K562 (cell line): ENCODE data around the gene ATG4D. TPM values are rescaled to one million over a fixed set of nuclear protein-coding genes. Genes with fewer than 3 reads are reported as not detected.

Source experiments
- AFF1 ChIP-seq, 2 experiments: fragments of 450-650 bp; IDR thresholded peaks; 2 replicates each; pipeline ENCODE4 v1.6.1; 2018; ENCODE audit warnings: mild to moderate bottlenecking in 2 of 2, low read depth in 1 of 2; ENCODE audit not compliant: partially characterized antibody in 2 of 2
- ARID4B ChIP-seq: sonication (generic); formaldehyde crosslinking; IDR thresholded peaks from 2 replicates; pipeline ENCODE4 v1.8.0; 2022; ENCODE audit warnings: mild to moderate bottlenecking, missing genetic modification reagents
- CBX5 ChIP-seq: IDR thresholded peaks from 2 replicates; pipeline ENCODE4 v1.6.1; 2014; ENCODE audit warnings: low read depth, borderline replicate concordance
- FOXK2 ChIP-seq, 2 experiments: fragments of 450-650 bp; IDR thresholded peaks in 1 of 2; conservative IDR thresholded peaks in 1 of 2; 2 replicates each; pipeline ENCODE4 v1.6.1; 2016; ENCODE audit warnings: low read depth in 2 of 2, mild to moderate bottlenecking in 1 of 2
- GABPB1 ChIP-seq: sonication (generic); formaldehyde crosslinking; IDR thresholded peaks from 2 replicates; pipeline ENCODE4 v1.8.0; 2022; ENCODE audit warnings: mild to moderate bottlenecking, missing genetic modification reagents
- HDAC1 ChIP-seq, 2 experiments: fragments of 450-650 bp; IDR thresholded peaks; 2 replicates each; pipeline ENCODE4 v1.6.1; 2016 to 2017; ENCODE audit warnings: inconsistent platforms in 1 of 2, mild to moderate bottlenecking in 1 of 2, moderate library complexity in 1 of 2
- MEIS2 ChIP-seq: fragments of 450-650 bp; IDR thresholded peaks from 2 replicates; pipeline ENCODE4 v1.6.1; 2014; ENCODE audit warnings: mild to moderate bottlenecking; ENCODE audit not compliant: partially characterized antibody
- SREBF1 ChIP-seq: fragments of 150-350 bp; IDR thresholded peaks from 2 replicates; pipeline ENCODE4 v1.6.1; 2014; ENCODE audit warnings: antibody characterized with exemption, low read depth, low read length, borderline replicate concordance
- TRIM25 ChIP-seq: fragments of 450-650 bp; IDR thresholded peaks from 2 replicates; pipeline ENCODE4 v1.7.0; 2016; ENCODE audit warnings: borderline replicate concordance
- TSHZ1 ChIP-seq: fragments of 250-450 bp; sonication (Bioruptor Pico); IDR thresholded peaks from 2 replicates; pipeline ENCODE4 v1.4.0; 2020; ENCODE audit warnings: mild to moderate bottlenecking, moderate library complexity
- ZNF143 ChIP-seq: sonication (generic); formaldehyde crosslinking; IDR thresholded peaks from 2 replicates; pipeline ENCODE4 v1.9.0; 2022; ENCODE audit warnings: mild to moderate bottlenecking, missing genetic modification reagents
- ZNF3 ChIP-seq: fragments of 250-450 bp; sonication (Bioruptor Pico); IDR thresholded peaks from 2 replicates; pipeline ENCODE4 v1.5.0; 2021; ENCODE audit warnings: mild to moderate bottlenecking, moderate library complexity
- polyA plus RNA-seq, 8 experiments: library from polyadenylated mRNA; depleted of rRNA in 4 of 8; stranded (reverse) in 5 of 8; unstranded in 3 of 8; fragments of >200 nt; fragmentation: Nextera tagmentation in 2 of 8; fragmentation: Illumina TruSeq in 1 of 8; extraction: Ambion mirVana in 2 of 8; extraction: Trizol in 1 of 8; gene quantifications; 2 replicates each; pipeline versions ENCODE4 v1.2.1 to v1.2.3, GENCODE V29; 2011 to 2014; ENCODE audit warnings: inconsistent platforms in 1 of 8, missing spikeins in 1 of 8
- total RNA-seq, 7 experiments: library from RNA; depleted of rRNA in 6 of 7; stranded (reverse); fragments of >200 nt in 6 of 7; fragmentation: Illumina TruSeq in 2 of 7; extraction: Trizol in 2 of 7; gene quantifications; 2 replicates each; pipeline versions ENCODE4 v1.2.1 to v1.2.3, GENCODE V29; 2011 to 2021; ENCODE audit warnings: low replicate concordance in 1 of 7

Gene ATG4D
- total and polyA plus RNA-seq, 9 of the 15 experiments (the other 6 are each of a cell fraction or from before 2014, with no cell fraction given): 0.51 to 66.1 (median 22.9) TPM

GRCh38 chr19:10580979-10581631, 37.4 kb downstream of the ATG4D start (continued):
- TF ChIP-seq TSHZ1 (CRISPR knock-in tag) (no peak), ZNF143 (CRISPR knock-in tag) (no peak), FOXK2 (conservative IDR thresholded peaks at IDR 0.05 in 1 of 2, IDR thresholded peaks at IDR 0.05 in 1 of 2; ENCODE audit: low read depth in 2 of 2) (no peak), GABPB1 (no peak), AFF1 (IDR thresholded peaks at IDR 0.05; ENCODE audit: low read depth in 1 of 2, partially characterized antibody in 2 of 2) (no peak), MEIS2 (no peak), ARID4B (CRISPR knock-in tag) (peak; percentile 34; the same call in 1 of the 2 replicates), TRIM25 (no peak), CBX5 (no peak), HDAC1 (IDR thresholded peaks at IDR 0.05) (no peak), ZNF3 (CRISPR knock-in tag) (peak; percentile 91; the same call in 1 of the 2 replicates), SREBF1 (no peak)
